ENCODE measurements around the gene SEMA4B. TPM values are rescaled to one million over a fixed set of nuclear protein-coding genes. Genes with fewer than 3 reads are reported as not detected.

Gene SEMA4B
- total and polyA plus RNA-seq, 10 of the 15 experiments (the other 5 are each of a cell fraction or from before 2014, with no cell fraction given), result 0.87 to 26.0 (median 9.3) TPM

DNA sequence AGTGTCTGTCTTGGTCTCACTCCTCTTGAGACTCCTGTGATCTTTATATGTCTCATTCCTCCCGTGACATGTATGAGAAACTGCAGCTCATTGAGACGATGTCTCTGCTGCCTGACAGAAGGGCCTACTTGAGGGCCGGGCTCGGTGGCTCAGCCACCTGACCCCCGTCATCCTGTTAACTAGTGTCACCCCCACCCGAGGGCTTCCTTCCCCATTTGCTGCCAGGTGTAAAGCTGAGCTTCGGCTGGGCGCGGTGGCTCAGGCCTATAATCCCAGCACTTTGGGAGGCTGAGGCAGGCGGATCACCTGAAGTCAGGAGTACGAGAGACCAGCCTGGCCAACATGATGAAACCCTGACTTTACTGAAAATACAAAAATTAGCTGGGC lies 12.7 kb downstream of the SEMA4B start:
- no peak overlapping the region for H3K9ac ChIP-seq (ENCODE audit: control insufficient read depth, insufficient read depth, low read length)
- ChIA-PET RAD21 (ENCODE audit: unreplicated experiment) (interaction anchor here (1.0 to 2.1 kb wide), 4 partner anchors 14 to 52 kb away, joined by 3 to 8 read pairs (median 5); no protein-coding TSS in a partner anchor), POLR2A (interaction anchor here (0.6 to 2.6 kb wide), 4 partner anchors 10 to 55 kb away, joined by 4 to 13 read pairs (median 4); partner anchors contain the start of gene SEMA4B), SMC1A (ENCODE audit: uncharacterized antibody, unreplicated experiment) (interaction anchor here (0.8 to 4.9 kb wide), 4 partner anchors 9 to 65 kb away, joined by 3 to 20 read pairs (median 4); partner anchors contain the start of gene SEMA4B), CTCF (interaction anchor here (0.6 to 2.0 kb wide), 6 partner anchors 22 to 719 kb away, joined by 3 to 8 read pairs (median 3); partner anchors contain the start of gene HDDC3)
- H4K20me1 ChIP-seq (ENCODE audit: control insufficient read depth, insufficient read depth), result no peaks in the 10 kb centered on the region
- no peak overlapping the region for H3K4me2 ChIP-seq (ENCODE audit: control insufficient read depth, insufficient read depth)
- no peak overlapping the region for H3K27ac ChIP-seq (ENCODE audit: control insufficient read depth, insufficient read depth)
- H3K4me3 ChIP-seq, result no peak overlapping the region
- 59% methylated on average over 11 of the region's 11 CpGs for WGBS (ENCODE audit: insufficient coverage, insufficient replicate concordance, low lambda C conversion rate, missing lambda C conversion rate)
- BruUV-seq (replicated peaks), result no TSS peak
- TF ChIP-seq RUNX3 (IDR thresholded peaks at IDR 0.05; ENCODE audit: low read length) (no peak), TCF12 (IDR thresholded peaks at IDR 0.05; ENCODE audit: low read depth, low read length) (no peak), BRCA1 (IDR thresholded peaks at IDR 0.05; ENCODE audit: low read depth, low read length) (no peak), MEF2B (IDR thresholded peaks at IDR 0.05; ENCODE audit: partially characterized antibody, poor library complexity, severe bottlenecking) (no peak), SMAD1 (IDR thresholded peaks at IDR 0.05; ENCODE audit: low read depth, partially characterized antibody) (no peak), ZNF24 (IDR thresholded peaks at IDR 0.05) (no peak), MYC (IDR thresholded peaks at IDR 0.05; ENCODE audit: insufficient read depth, insufficient read length, insufficient replicate concordance, low read length, severe bottlenecking) (no peak), IKZF2 (IDR thresholded peaks at IDR 0.05) (no peak), NR2F1 (conservative IDR thresholded peaks at IDR 0.05) (no peak)
- TF ChIP-seq, protein P1, sequence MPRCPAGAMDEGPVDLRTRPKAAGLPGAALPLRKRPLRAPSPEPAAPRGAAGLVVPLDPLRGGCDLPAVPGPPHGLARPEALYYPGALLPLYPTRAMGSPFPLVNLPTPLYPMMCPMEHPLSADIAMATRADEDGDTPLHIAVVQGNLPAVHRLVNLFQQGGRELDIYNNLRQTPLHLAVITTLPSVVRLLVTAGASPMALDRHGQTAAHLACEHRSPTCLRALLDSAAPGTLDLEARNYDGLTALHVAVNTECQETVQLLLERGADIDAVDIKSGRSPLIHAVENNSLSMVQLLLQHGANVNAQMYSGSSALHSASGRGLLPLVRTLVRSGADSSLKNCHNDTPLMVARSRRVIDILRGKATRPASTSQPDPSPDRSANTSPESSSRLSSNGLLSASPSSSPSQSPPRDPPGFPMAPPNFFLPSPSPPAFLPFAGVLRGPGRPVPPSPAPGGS (IDR thresholded peaks at IDR 0.05; ENCODE audit: borderline replicate concordance, insufficient read depth, low read depth, low read length, poor library complexity, severe bottlenecking), result no peak
- H3K79me2 ChIP-seq (ENCODE audit: control insufficient read depth, insufficient read depth, low read length), result no peaks in the 10 kb centered on the region; the same call in none of the 2 replicates
- DNase-seq (ENCODE audit: low read depth, low spot score) (no peak), FAIRE-seq (no peak), ATAC-seq (no peak)
- in situ Hi-C loops (cut with MboI) (no loop called here), intact Hi-C loops (cut with micrococcal nuclease; ENCODE audit: unreplicated experiment) (no loop called here)
- H3K36me3 ChIP-seq (ENCODE audit: control insufficient read depth in 2 of 2, insufficient read depth in 2 of 2, low read length in 1 of 2), result no peaks in the 10 kb centered on the region; a peak in 1 of 4 replicates
- H2AFZ ChIP-seq (ENCODE audit: control insufficient read depth, low read depth, low read length), result no peak overlapping the region
- H3K27me3 ChIP-seq (replicated peaks in 1 of 2; ENCODE audit: control insufficient read depth in 2 of 2, insufficient read depth in 2 of 2, low read length in 1 of 2), result no peaks in the 10 kb centered on the region
- H3K4me1 ChIP-seq (ENCODE audit: control insufficient read depth, insufficient read depth, low read length), result peaks cover 25% of the 10 kb centered on the region
- no peaks in the 10 kb centered on the region for H3K9me3 ChIP-seq (replicated peaks; ENCODE audit: control insufficient read depth, insufficient read depth, low read length)
